HCT116 (cell line): ENCODE data around the gene OR13G1.

Experiments used
- ATF3 ChIP-seq: IDR thresholded peaks from 2 replicates; pipeline ENCODE4 v1.6.1; 2012
- CTCF ChIP-seq, 3 experiments: fragments of 200-600 bp in 1 of 3; sonication (generic) in 1 of 3; IDR thresholded peaks in 2 of 3; conservative IDR thresholded peaks in 1 of 3; 2 replicates each; pipeline ENCODE4 v1.5.1; 2012 to 2017; ENCODE audit warnings: low read depth in 2 of 3, low read length in 2 of 3, antibody characterized with exemption in 1 of 3, borderline replicate concordance in 1 of 3, control low read depth in 1 of 3, mild to moderate bottlenecking in 1 of 3, mixed read lengths in 1 of 3, mixed run types in 1 of 3, moderate library complexity in 1 of 3; ENCODE audit not compliant: insufficient read depth in 1 of 3
- ELF1 ChIP-seq: IDR thresholded peaks from 2 replicates; pipeline ENCODE4 v1.6.1; 2012; ENCODE audit warnings: low read depth, borderline replicate concordance
- EZH2 ChIP-seq: fragments of 200-600 bp; sonication (generic); IDR thresholded peaks from 2 replicates; pipeline ENCODE4 v1.6.1; 2017; ENCODE audit warnings: antibody characterized with exemption, mixed run types
- MAX ChIP-seq: IDR thresholded peaks from 2 replicates; pipeline ENCODE4 v1.6.1; 2012
- POLR2A ChIP-seq: IDR thresholded peaks from 2 replicates; pipeline ENCODE4 v1.7.0; 2011; ENCODE audit warnings: borderline replicate concordance; ENCODE audit not compliant: insufficient read depth, insufficient read length; ENCODE audit errors: extremely low read depth
- POLR2AphosphoS5 ChIP-seq: IDR thresholded peaks from 2 replicates; pipeline ENCODE4 v1.6.1; 2011; ENCODE audit warnings: mild to moderate bottlenecking, low read depth, low read length, moderate library complexity
- SP1 ChIP-seq: IDR thresholded peaks from 2 replicates; pipeline ENCODE4 v1.6.1; 2012; ENCODE audit warnings: low read depth
- SRF ChIP-seq: IDR thresholded peaks from 2 replicates; pipeline ENCODE4 v1.6.1; 2012; ENCODE audit warnings: low read depth
- ZNF274 ChIP-seq: fragments of 200-500 bp; sonication (Bioruptor generic); IDR thresholded peaks from 2 replicates; pipeline ENCODE4 v1.6.1; 2014; ENCODE audit warnings: mild to moderate bottlenecking, low read depth, low read length, inconsistent platforms

GRCh38 chr1:247656221-247656875, 23.2 kb downstream of the OR13G1 start:
- TF ChIP-seq ATF3 (no peak), POLR2A (no peak), POLR2AphosphoS5 (no peak), MAX (no peak), EZH2 (no peak), ELF1 (no peak), ZNF274 (no peak), SP1 (no peak), CTCF (IDR thresholded peaks at IDR 0.05 in 2 of 3, conservative IDR thresholded peaks at IDR 0.05 in 1 of 3; ENCODE audit: borderline replicate concordance in 1 of 3, insufficient read depth in 1 of 3, low read depth in 2 of 3, low read length in 2 of 3) (no peak), SRF (no peak)
